DMS153 treated with DMSO at 0.1 percent for 48 hours (cell line): ENCODE data around the gene JUND.
A peak's percentile ranks its signal among the peaks of the same experiment; 100 is the strongest.

Experiments
- DNase-seq: peaks from one replicate; lab custom pipeline; 2025; ENCODE audit not compliant: unreplicated experiment; lab: John Stamatoyannopoulos, UW

JUND gene

GRCh38 chr19:18271433-18271841, 10.0 kb downstream of the JUND start:
- no peak for DNase-seq

- DNase-seq, result no peak
Observed at GRCh38 chr19:18270326-18270725, 11.1 kb downstream of the JUND start.

GRCh38 chr19:18269070-18269723, 12.2 kb downstream of the JUND start:
- no peak for DNase-seq

- DNase-seq, result no peak
Observed at GRCh38 chr19:18266771-18267686, 14.4 kb downstream of the JUND start.

- DNase-seq, result no peak
Observed at GRCh38 chr19:18265582-18265981, 15.8 kb downstream of the JUND start.

- DNase-seq, result no peak
Observed at GRCh38 chr19:18264971-18265540, 16.4 kb downstream of the JUND start.

- no peak for DNase-seq
Observed at GRCh38 chr19:18264137-18264854, 17.1 kb downstream of the JUND start.

- DNase-seq, result no peak
Observed at GRCh38 chr19:18263324-18264136, 17.9 kb downstream of the JUND start.

GRCh38 chr19:18262917-18263316, 18.5 kb downstream of the JUND start:
- no peak for DNase-seq

GRCh38 chr19:18262144-18262543, 19.3 kb downstream of the JUND start:
- DNase-seq, result no peak

GRCh38 chr19:18261474-18261873, 19.9 kb downstream of the JUND start:
- DNase-seq, result no peak

GRCh38 chr19:18259893-18260292, 21.5 kb downstream of the JUND start:
- DNase-seq, result no peak

- no peak for DNase-seq
Observed at GRCh38 chr19:18257503-18258470, 23.6 kb downstream of the JUND start.

GRCh38 chr19:18254546-18255503, 26.6 kb downstream of the JUND start:
- DNase-seq, result peak; percentile 25

- no peak for DNase-seq
Observed at GRCh38 chr19:18253716-18254115, 27.7 kb downstream of the JUND start.

GRCh38 chr19:18253130-18253529, 28.3 kb downstream of the JUND start:
- DNase-seq, result no peak

GRCh38 chr19:18252370-18252717, 29.1 kb downstream of the JUND start:
- no peak for DNase-seq
